Measurements from ENCODE around the gene TMED3.

- TF ChIP-seq CTCF (IDR thresholded peaks at IDR 0.05; ENCODE audit: low read length) (no peak), EZH2 (IDR thresholded peaks at IDR 0.05; ENCODE audit: borderline replicate concordance, low read length) (no peak)
These were observed 1.1 kb downstream of the TMED3 start for GRCh38 chr15:79311901-79312553.
